ENCODE measurements around the gene CD3D. TPM values are rescaled to one million over a fixed set of nuclear protein-coding genes. Genes with fewer than 3 reads are reported as not detected.

The CD3D gene
- total RNA-seq (2014; rRNA removed; shearing (Covaris generic)) (not detected in 2 replicates), total RNA-seq (2022) (not detected in 2 replicates), Bru-seq, nascent RNA (not detected), BruChase-seq, experiment 1, labeled RNA remaining after a 6-hour chase (not detected), BruChase-seq, experiment 2, labeled RNA remaining after a 2-hour chase (not detected)
- long read RNA-seq: 0 reads

DNA sequence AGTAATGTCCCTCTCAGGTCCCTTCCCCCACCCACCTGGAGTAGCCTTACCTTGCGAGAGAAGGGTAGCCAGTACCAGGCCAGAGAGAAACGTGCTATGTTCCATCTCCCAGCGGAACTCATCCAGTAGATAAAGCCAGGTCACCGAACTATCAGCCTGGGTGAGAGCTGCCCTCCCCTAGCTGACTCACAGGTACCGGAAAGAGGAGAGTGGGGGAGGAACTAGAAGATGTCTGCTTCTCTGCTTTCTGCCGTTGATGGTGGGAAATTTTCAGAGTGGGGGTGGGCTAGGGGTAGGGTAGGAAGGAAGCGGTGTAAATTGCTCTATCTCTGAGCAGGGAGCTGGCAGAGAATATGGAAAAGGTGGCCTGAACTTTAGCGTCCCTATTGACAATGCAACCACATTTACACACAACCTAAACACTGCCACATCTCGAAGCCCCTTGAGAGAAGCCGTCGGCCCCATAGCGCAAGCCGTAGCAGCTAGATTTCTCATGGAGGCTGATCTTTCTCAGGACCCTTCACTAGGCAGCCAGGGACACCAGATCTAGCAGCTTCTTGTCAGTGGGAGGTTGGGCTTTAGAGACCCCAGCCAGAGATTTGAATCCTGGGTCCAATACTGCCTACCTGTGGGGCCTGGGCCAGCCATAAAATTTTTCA lies at the start of gene CD3D:
Gene CD3D (minus strand): TSS at position 203 of the 659 bp plus-strand sequence. CDS start 98 bp downstream, at position 105.
- CTCF ChIA-PET (ENCODE audit: unreplicated experiment): no interaction called here
- intact Hi-C loops (cut with micrococcal nuclease; ENCODE audit: unreplicated experiment): no loop called here
- H3K4me1 ChIP-seq (ENCODE audit: insufficient read depth, low read length, poor library complexity, severe bottlenecking): peaks cover 43% of the 10 kb centered on the region

DNA sequence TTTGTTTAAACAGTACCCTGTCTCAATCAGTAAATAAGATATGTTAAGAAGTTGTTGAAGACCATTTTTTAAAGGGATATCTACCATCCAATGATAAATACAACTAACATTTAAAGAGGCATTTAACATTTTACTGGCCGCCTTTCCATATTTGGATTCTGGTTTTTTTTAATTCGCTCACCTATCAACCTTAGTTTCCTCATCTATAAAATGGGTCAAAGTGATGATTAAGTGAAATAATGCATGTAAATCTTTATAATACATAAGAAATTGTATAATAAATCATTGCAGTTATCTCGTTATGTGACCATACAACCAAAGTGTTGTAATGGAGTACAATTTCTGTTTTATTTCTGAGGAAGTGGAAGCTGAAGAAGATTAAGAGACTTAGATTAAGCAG lies 41.2 kb upstream of the CD3D start:
- no peak for TF ChIP-seq EZH2phosphoT487 (IDR thresholded peaks at IDR 0.05; ENCODE audit: borderline replicate concordance, low read depth, low read length)
- TF ChIP-seq, protein P1, sequence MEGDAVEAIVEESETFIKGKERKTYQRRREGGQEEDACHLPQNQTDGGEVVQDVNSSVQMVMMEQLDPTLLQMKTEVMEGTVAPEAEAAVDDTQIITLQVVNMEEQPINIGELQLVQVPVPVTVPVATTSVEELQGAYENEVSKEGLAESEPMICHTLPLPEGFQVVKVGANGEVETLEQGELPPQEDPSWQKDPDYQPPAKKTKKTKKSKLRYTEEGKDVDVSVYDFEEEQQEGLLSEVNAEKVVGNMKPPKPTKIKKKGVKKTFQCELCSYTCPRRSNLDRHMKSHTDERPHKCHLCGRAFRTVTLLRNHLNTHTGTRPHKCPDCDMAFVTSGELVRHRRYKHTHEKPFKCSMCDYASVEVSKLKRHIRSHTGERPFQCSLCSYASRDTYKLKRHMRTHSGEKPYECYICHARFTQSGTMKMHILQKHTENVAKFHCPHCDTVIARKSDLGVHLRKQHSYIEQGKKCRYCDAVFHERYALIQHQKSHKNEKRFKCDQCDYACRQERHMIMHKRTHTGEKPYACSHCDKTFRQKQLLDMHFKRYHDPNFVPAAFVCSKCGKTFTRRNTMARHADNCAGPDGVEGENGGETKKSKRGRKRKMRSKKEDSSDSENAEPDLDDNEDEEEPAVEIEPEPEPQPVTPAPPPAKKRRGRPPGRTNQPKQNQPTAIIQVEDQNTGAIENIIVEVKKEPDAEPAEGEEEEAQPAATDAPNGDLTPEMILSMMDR (conservative IDR thresholded peaks at IDR 0.05; ENCODE audit: low read length): no peak
- DNase-seq (ENCODE audit: low spot score): no peak
- no peak overlapping the region for H2AFZ ChIP-seq (ENCODE audit: low read length)
- H3K27ac ChIP-seq (ENCODE audit: low read depth, low read length, poor library complexity, severe bottlenecking): no peak overlapping the region
- H3K79me2 ChIP-seq (ENCODE audit: insufficient read depth, low read depth, low read length): no peaks in the 10 kb centered on the region
- H3K9me3 ChIP-seq (ENCODE audit: low read length): no peaks in the 10 kb centered on the region
- H3K4me3 ChIP-seq (ENCODE audit: low read depth, low read length, poor library complexity, severe bottlenecking): no peak overlapping the region
- H3K4me2 ChIP-seq (ENCODE audit: low read length): no peak overlapping the region
- H3K36me3 ChIP-seq (ENCODE audit: insufficient read depth, low read length): peaks cover 95% of the 10 kb centered on the region
- no peaks in the 10 kb centered on the region for H3K9me2 ChIP-seq (ENCODE audit: insufficient read depth, low read length)
- ChIA-PET CTCF (ENCODE audit: unreplicated experiment) (no interaction called here), POLR2A (interaction anchor here (0.6 to 1.2 kb wide), 2 partner anchors 22 to 172 kb away, joined by 3 to 4 read pairs; no protein-coding TSS in a partner anchor)
- BruUV-seq (replicated peaks): no TSS peak
- intact Hi-C loops (cut with micrococcal nuclease; ENCODE audit: unreplicated experiment): no loop called here
- H3K4me1 ChIP-seq (ENCODE audit: insufficient read depth, low read length, poor library complexity, severe bottlenecking): no peaks in the 10 kb centered on the region
- no peaks in the 10 kb centered on the region for H4K20me1 ChIP-seq (ENCODE audit: insufficient read depth, low read length)

More for the DNA sequence above, at the start of gene CD3D:
- Histone ChIP-seq H3K4me3 (ENCODE audit: low read depth, low read length, poor library complexity, severe bottlenecking) (no peak within 1 kb of the TSS), H3K4me2 (ENCODE audit: low read length) (no peak within 1 kb of the TSS), H3K79me2 (ENCODE audit: insufficient read depth, low read depth, low read length) (no peaks in the 10 kb centered on the region), H4K20me1 (ENCODE audit: insufficient read depth, low read length) (no peaks in the 10 kb centered on the region), H3K9me3 (ENCODE audit: low read length) (no peaks in the 10 kb centered on the region), H3K27ac (ENCODE audit: low read depth, low read length, poor library complexity, severe bottlenecking) (no peak within 1 kb of the TSS), H2AFZ (ENCODE audit: low read length) (no peak within 1 kb of the TSS), H3K36me3 (ENCODE audit: insufficient read depth, low read length) (no peaks in the 10 kb centered on the region), H3K9me2 (ENCODE audit: insufficient read depth, low read length) (no peaks in the 10 kb centered on the region)
- no TSS peak for BruUV-seq (replicated peaks)
- no peak for DNase-seq (ENCODE audit: low spot score)
- POLR2A ChIA-PET: interaction anchor here (0.5 to 1.2 kb wide), 2 partner anchors 41 to 270 kb away, joined by 3 to 4 read pairs; no protein-coding TSS in a partner anchor
- no peak for TF ChIP-seq EZH2phosphoT487 (IDR thresholded peaks at IDR 0.05; ENCODE audit: borderline replicate concordance, low read depth, low read length)
- TF ChIP-seq, protein P1 (conservative IDR thresholded peaks at IDR 0.05; ENCODE audit: low read length): no peak

DNA sequence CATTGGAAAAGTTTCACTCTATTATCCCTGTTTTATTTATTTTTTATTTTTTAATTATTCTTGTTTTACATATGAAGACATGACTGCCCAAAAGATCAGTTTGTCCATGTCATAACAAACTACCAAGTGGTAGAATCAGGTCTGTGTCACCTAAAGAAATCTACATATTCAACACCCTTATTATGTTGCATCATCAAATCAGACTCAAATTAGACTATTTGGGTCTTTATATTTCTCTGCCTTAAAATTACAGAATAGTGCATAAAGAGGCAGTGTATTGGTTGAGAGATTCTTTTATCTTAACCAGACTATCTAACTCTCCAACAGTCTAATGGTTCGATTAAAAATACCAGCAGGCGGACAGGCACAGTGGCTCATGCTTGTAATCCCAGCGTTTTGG lies 40.4 kb upstream of the CD3D start:
- no peak for DNase-seq (ENCODE audit: low spot score)
- Histone ChIP-seq H3K4me3 (ENCODE audit: low read depth, low read length, poor library complexity, severe bottlenecking) (no peak overlapping the region), H3K79me2 (ENCODE audit: insufficient read depth, low read depth, low read length) (no peaks in the 10 kb centered on the region), H3K9me3 (ENCODE audit: low read length) (no peaks in the 10 kb centered on the region), H3K36me3 (ENCODE audit: insufficient read depth, low read length) (peaks cover 95% of the 10 kb centered on the region), H3K9me2 (ENCODE audit: insufficient read depth, low read length) (no peaks in the 10 kb centered on the region), H3K4me1 (ENCODE audit: insufficient read depth, low read length, poor library complexity, severe bottlenecking) (no peaks in the 10 kb centered on the region), H2AFZ (ENCODE audit: low read length) (no peak overlapping the region), H4K20me1 (ENCODE audit: insufficient read depth, low read length) (no peaks in the 10 kb centered on the region), H3K4me2 (ENCODE audit: low read length) (no peak overlapping the region), H3K27ac (ENCODE audit: low read depth, low read length, poor library complexity, severe bottlenecking) (no peak overlapping the region)
- intact Hi-C loops (cut with micrococcal nuclease; ENCODE audit: unreplicated experiment): no loop called here
- TF ChIP-seq, protein P1 (conservative IDR thresholded peaks at IDR 0.05; ENCODE audit: low read length): no peak
- TF ChIP-seq EZH2phosphoT487 (IDR thresholded peaks at IDR 0.05; ENCODE audit: borderline replicate concordance, low read depth, low read length): no peak
- ChIA-PET POLR2A (interaction anchor here (1.2 kb wide), 1 partner anchor 21 kb away, joined by 4 read pairs; no protein-coding TSS in a partner anchor), CTCF (ENCODE audit: unreplicated experiment) (no interaction called here)
- no TSS peak for BruUV-seq (replicated peaks)
